Panc1 (cell line): ENCODE measurements around the gene ZNF48.

Source experiments
- TF ChIP-seq, protein P1 (sequence below): fragments of 450-650 bp; IDR thresholded peaks from 2 replicates; pipeline ENCODE4 v1.5.1; 2017; ENCODE audit warnings: mild to moderate bottlenecking
- TF ChIP-seq, protein P2 (sequence below), 2 experiments: IDR thresholded peaks; 2 replicates each; pipeline ENCODE4 v1.6.1; 2011 to 2012; ENCODE audit warnings: low read depth in 2 of 2, control low read depth in 1 of 2, low read length in 1 of 2, mild to moderate bottlenecking in 1 of 2, moderate library complexity in 1 of 2; ENCODE audit not compliant: insufficient read depth in 1 of 2

DNA sequence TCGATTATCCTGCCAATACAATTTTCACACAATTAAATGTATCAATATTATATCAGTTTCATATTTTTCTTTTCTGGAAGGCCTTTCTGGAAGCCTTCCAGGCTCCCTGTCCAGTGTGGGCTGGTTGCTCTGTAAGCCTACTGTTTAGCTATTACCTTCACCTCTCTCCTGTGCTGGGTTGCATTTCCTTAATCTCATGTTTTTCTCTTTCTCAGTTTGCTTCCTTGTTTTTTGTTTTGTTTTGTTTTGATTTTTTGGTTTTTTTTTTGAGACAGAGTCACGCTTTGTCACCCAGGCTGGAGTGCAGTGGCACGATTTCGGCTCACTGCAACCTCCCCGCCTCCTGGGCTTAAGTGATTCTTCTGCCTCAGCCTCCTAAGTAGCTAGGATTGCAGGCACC is 43.6 kb downstream of the ZNF48 start:
- TF ChIP-seq, protein P1, sequence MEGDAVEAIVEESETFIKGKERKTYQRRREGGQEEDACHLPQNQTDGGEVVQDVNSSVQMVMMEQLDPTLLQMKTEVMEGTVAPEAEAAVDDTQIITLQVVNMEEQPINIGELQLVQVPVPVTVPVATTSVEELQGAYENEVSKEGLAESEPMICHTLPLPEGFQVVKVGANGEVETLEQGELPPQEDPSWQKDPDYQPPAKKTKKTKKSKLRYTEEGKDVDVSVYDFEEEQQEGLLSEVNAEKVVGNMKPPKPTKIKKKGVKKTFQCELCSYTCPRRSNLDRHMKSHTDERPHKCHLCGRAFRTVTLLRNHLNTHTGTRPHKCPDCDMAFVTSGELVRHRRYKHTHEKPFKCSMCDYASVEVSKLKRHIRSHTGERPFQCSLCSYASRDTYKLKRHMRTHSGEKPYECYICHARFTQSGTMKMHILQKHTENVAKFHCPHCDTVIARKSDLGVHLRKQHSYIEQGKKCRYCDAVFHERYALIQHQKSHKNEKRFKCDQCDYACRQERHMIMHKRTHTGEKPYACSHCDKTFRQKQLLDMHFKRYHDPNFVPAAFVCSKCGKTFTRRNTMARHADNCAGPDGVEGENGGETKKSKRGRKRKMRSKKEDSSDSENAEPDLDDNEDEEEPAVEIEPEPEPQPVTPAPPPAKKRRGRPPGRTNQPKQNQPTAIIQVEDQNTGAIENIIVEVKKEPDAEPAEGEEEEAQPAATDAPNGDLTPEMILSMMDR = no peak
- TF ChIP-seq, protein P2, sequence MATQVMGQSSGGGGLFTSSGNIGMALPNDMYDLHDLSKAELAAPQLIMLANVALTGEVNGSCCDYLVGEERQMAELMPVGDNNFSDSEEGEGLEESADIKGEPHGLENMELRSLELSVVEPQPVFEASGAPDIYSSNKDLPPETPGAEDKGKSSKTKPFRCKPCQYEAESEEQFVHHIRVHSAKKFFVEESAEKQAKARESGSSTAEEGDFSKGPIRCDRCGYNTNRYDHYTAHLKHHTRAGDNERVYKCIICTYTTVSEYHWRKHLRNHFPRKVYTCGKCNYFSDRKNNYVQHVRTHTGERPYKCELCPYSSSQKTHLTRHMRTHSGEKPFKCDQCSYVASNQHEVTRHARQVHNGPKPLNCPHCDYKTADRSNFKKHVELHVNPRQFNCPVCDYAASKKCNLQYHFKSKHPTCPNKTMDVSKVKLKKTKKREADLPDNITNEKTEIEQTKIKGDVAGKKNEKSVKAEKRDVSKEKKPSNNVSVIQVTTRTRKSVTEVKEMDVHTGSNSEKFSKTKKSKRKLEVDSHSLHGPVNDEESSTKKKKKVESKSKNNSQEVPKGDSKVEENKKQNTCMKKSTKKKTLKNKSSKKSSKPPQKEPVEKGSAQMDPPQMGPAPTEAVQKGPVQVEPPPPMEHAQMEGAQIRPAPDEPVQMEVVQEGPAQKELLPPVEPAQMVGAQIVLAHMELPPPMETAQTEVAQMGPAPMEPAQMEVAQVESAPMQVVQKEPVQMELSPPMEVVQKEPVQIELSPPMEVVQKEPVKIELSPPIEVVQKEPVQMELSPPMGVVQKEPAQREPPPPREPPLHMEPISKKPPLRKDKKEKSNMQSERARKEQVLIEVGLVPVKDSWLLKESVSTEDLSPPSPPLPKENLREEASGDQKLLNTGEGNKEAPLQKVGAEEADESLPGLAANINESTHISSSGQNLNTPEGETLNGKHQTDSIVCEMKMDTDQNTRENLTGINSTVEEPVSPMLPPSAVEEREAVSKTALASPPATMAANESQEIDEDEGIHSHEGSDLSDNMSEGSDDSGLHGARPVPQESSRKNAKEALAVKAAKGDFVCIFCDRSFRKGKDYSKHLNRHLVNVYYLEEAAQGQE (IDR thresholded peaks at IDR 0.05; ENCODE audit: insufficient read depth in 1 of 2, low read depth in 2 of 2, low read length in 1 of 2) = no peak
